Tibial artery (tissue), 4 donors: ENCODE measurements around the gene TBC1D4.

Source experiments
- DNase-seq, 2 donors: peaks; one replicate each; pipeline ENCODE4 v3.0.0-alpha.2; 2019
- H3K27ac ChIP-seq, 2 donors: fragments of 200-600 bp; sonication (generic) in 1 of 2; 1 replicate in 1 of 2; 2 replicates in 1 of 2; pipeline ENCODE4 v1.5.1; 2018 to 2019; ENCODE audit warnings: mild to moderate bottlenecking in 1 of 2
- H3K27me3 ChIP-seq, 2 donors: fragments of 200-600 bp; sonication (generic) in 1 of 2; one replicate each; pipeline versions ENCODE4 v1.5.1 to v1.6.0; 2016 to 2019
- H3K36me3 ChIP-seq, 3 donors: fragments of 200-600 bp; sonication (generic) in 2 of 3; one replicate each; pipeline ENCODE4 v1.5.1; 2016 to 2019; ENCODE audit warnings: mild to moderate bottlenecking in 2 of 3
- H3K4me1 ChIP-seq, 4 donors: fragments of 200-600 bp; sonication (generic) in 2 of 4; 1 replicate in 3 of 4; 2 replicates in 1 of 4; pipeline ENCODE4 v1.5.1; 2016 to 2019
- H3K4me3 ChIP-seq, 2 donors: fragments of 200-600 bp; sonication (generic) in 1 of 2; 1 replicate in 1 of 2; 2 replicates in 1 of 2; pipeline ENCODE4 v1.5.1; 2018 to 2019; ENCODE audit warnings: mild to moderate bottlenecking in 2 of 2
- H3K9me3 ChIP-seq, 3 donors: fragments of 200-600 bp; sonication (generic) in 1 of 3; one replicate each; pipeline ENCODE4 v1.5.1; 2016 to 2019
- intact Hi-C: fragments of 100-400 bp; cut with DNase I; formaldehyde crosslinking; loops from one replicate; pipeline ENCODE4 v1.15.0; 2023; ENCODE audit warnings: low total_unique reads
- TF ChIP-seq, protein P1 (sequence below), 2 experiments: fragments of 200-600 bp in 1 of 2; fragments of 450-650 bp in 1 of 2; IDR thresholded peaks; one replicate each; pipeline ENCODE4 v1.5.1; 2017 to 2019; ENCODE audit warnings: antibody characterized with exemption in 2 of 2, mild to moderate bottlenecking in 1 of 2, moderate library complexity in 1 of 2

Gene TBC1D4, protein sequence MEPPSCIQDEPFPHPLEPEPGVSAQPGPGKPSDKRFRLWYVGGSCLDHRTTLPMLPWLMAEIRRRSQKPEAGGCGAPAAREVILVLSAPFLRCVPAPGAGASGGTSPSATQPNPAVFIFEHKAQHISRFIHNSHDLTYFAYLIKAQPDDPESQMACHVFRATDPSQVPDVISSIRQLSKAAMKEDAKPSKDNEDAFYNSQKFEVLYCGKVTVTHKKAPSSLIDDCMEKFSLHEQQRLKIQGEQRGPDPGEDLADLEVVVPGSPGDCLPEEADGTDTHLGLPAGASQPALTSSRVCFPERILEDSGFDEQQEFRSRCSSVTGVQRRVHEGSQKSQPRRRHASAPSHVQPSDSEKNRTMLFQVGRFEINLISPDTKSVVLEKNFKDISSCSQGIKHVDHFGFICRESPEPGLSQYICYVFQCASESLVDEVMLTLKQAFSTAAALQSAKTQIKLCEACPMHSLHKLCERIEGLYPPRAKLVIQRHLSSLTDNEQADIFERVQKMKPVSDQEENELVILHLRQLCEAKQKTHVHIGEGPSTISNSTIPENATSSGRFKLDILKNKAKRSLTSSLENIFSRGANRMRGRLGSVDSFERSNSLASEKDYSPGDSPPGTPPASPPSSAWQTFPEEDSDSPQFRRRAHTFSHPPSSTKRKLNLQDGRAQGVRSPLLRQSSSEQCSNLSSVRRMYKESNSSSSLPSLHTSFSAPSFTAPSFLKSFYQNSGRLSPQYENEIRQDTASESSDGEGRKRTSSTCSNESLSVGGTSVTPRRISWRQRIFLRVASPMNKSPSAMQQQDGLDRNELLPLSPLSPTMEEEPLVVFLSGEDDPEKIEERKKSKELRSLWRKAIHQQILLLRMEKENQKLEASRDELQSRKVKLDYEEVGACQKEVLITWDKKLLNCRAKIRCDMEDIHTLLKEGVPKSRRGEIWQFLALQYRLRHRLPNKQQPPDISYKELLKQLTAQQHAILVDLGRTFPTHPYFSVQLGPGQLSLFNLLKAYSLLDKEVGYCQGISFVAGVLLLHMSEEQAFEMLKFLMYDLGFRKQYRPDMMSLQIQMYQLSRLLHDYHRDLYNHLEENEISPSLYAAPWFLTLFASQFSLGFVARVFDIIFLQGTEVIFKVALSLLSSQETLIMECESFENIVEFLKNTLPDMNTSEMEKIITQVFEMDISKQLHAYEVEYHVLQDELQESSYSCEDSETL (N-terminal part only)

DNA sequence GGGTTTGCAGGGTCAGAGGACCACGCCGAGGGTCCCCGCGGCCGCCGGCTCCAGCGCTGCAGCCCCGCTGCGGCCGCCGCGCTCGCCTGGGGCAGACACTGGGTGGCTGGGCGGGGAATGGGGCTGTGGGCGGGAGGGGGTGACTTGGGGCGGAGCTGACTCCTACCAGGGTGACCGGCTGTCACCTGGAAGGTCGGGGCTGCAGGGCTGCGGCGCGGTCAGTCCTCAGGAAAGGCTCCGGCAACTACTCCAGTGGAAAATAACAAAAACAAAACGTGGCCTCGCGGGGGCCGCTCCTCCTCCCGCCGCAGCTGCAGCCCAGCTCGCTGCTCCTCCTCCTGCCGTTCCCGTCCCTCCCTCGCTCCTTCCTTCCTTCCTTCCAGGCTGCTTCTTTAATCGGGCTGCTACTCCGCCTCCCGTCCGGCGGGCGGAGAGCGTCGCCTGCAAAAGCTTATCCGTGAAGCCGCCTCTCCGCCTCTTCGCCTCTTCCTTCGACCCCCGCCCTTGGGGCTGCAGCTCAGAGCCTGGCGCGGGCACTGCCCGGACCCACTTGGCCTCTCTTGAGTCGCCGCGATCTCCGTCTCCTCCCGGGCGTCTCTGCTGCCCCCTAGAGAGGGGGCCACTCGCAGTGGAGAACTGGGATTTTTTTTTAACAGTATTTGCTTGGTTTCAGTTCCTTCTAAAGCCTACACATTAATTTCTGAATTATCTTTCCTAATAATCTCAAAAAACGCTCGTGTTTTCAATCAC is at the start of gene TBC1D4:
Gene TBC1D4 (minus strand): TSS at position 100 of the 750 bp plus-strand sequence. CDS start 402 bp downstream, outside the sequence.
- TF ChIP-seq, protein P1, sequence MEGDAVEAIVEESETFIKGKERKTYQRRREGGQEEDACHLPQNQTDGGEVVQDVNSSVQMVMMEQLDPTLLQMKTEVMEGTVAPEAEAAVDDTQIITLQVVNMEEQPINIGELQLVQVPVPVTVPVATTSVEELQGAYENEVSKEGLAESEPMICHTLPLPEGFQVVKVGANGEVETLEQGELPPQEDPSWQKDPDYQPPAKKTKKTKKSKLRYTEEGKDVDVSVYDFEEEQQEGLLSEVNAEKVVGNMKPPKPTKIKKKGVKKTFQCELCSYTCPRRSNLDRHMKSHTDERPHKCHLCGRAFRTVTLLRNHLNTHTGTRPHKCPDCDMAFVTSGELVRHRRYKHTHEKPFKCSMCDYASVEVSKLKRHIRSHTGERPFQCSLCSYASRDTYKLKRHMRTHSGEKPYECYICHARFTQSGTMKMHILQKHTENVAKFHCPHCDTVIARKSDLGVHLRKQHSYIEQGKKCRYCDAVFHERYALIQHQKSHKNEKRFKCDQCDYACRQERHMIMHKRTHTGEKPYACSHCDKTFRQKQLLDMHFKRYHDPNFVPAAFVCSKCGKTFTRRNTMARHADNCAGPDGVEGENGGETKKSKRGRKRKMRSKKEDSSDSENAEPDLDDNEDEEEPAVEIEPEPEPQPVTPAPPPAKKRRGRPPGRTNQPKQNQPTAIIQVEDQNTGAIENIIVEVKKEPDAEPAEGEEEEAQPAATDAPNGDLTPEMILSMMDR (IDR thresholded peaks at IDR 0.05), result peak; percentile 39 to 76
- intact Hi-C loops, result loop anchor here (5.0 kb wide), 2 partner anchors 55 to 110 kb away; partner anchors contain the start of gene COMMD6

DNA sequence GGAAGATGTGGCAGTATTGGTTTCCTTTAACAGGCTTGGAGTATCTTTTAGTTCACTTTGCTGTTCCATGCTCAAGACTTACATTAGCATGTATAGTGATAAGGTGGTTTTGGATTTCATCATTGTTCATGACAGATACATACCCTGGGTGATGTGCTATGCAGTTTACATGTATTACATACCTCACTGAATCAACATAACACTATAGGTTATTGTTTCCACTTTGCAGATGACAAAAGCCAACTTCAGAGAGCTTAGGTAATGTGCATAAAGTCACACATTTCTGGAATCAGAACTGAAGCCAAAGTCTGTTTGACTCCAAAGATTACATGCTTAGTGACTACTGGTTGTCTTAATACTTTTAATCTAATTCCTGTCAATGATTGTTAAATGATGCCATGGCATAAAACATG is 48.6 kb upstream of the TBC1D4 start:
- DNase-seq, result no peak
- Histone ChIP-seq H3K9me3 (no peaks in the 10 kb centered on the region), H3K27me3 (no peaks in the 10 kb centered on the region), H3K4me3 (no peak overlapping the region), H3K4me1 (peaks cover 0 to 11% (median 0%) of the 10 kb centered on the region in 4 donors), H3K36me3 (peaks cover 4 to 18% (median 18%) of the 10 kb centered on the region in 3 donors), H3K27ac (no peak overlapping the region)
- TF ChIP-seq, protein P1 (IDR thresholded peaks at IDR 0.05), result no peak
- intact Hi-C loops, result no loop called here

More for the DNA sequence above, at the start of gene TBC1D4:
- peaks cover 0 to 11% (median 4%) of the 10 kb centered on the region in 4 donors for H3K4me1 ChIP-seq
- peak; percentile 83 to 90 for DNase-seq
- no peaks in the 10 kb centered on the region for H3K27me3 ChIP-seq
- H3K9me3 ChIP-seq, result no peaks in the 10 kb centered on the region
- no peaks in the 10 kb centered on the region for H3K36me3 ChIP-seq
- peak within 1 kb of the TSS; percentile 79 to 87 for H3K4me3 ChIP-seq
- peak within 1 kb of the TSS; percentile 51 to 75 for H3K27ac ChIP-seq

DNA sequence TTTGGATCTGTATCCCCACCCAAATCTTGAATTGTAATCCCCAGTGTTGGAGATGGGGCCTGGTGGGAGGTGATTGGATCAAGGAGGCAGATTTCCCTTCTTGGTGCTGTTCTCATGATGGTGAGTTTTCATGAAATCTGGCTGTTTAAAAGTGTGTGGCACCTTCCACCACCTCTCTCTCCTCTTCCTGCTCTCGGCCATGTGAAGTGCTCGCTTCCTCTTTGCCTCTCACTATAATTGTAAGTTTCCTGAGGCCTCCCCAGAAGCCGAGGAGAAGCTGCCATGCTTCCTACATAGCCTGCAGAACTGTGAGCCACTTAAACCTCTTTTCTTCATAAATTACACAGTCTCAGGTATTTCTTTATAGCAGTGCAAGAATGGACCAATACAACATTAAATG is 40.0 kb upstream of the TBC1D4 start:
- no peak for DNase-seq
- no peak overlapping the region for H3K27ac ChIP-seq
- no peaks in the 10 kb centered on the region for H3K4me1 ChIP-seq
- H3K27me3 ChIP-seq, result no peaks in the 10 kb centered on the region
- no peak overlapping the region for H3K4me3 ChIP-seq
- peaks cover 0 to 10% (median 0%) of the 10 kb centered on the region in 3 donors for H3K9me3 ChIP-seq
- intact Hi-C loops, result no loop called here
- TF ChIP-seq, protein P1 (IDR thresholded peaks at IDR 0.05), result no peak
- H3K36me3 ChIP-seq, result peaks cover 0 to 12% (median 10%) of the 10 kb centered on the region in 3 donors

DNA sequence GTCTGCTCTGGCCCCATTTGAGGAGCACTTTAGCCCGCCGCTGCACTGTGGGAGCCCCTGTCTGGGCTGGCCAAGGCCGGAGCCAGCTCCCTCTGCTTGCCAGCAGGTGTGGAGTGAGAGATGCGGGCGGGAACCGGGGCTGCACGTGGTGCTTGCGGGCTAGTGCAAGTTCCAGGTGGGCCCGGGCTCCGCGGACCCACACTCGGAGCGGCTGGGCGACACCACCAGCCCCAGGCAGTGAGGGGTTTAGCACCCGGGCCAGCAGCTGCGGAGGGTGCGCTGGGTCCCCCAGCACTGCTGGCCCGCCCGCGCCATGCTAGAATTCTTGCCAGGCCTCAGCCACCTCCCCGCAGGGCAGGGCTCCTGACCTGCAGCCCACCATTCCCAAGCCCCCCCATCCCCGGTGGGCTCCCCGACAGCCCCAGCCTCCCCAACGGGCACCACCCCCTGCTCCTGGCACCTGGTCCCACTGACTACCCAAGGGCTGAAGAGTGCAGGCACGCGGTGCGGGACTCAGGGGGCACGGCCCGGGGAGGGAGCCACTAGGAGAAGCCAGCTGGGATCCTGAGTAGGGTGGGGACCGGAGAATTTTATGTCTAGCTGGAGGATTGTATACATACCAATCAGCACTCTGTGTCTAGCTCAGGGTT is 36.6 kb upstream of the TBC1D4 start:
- DNase-seq, result no peak
- no peaks in the 10 kb centered on the region for H3K36me3 ChIP-seq
- H3K27ac ChIP-seq, result no peak overlapping the region
- no peaks in the 10 kb centered on the region for H3K4me1 ChIP-seq
- no peaks in the 10 kb centered on the region for H3K27me3 ChIP-seq
- TF ChIP-seq, protein P1 (IDR thresholded peaks at IDR 0.05), result no peak
- H3K9me3 ChIP-seq, result peaks cover 0 to 10% (median 0%) of the 10 kb centered on the region in 3 donors
- no peak overlapping the region for H3K4me3 ChIP-seq
- intact Hi-C loops, result no loop called here
